Mucosa of descending colon (tissue), 3 donors: ENCODE measurements around the gene RGL3. TPM values are rescaled to one million over a fixed set of nuclear protein-coding genes. Genes with fewer than 3 reads are reported as not detected.

Source experiments
- ATAC-seq: fragments of 200-7000 bp; cut with Tn5 transposase; one replicate; pipeline ENCODE4 v1.9.1; 2020; ENCODE audit warnings: mild to moderate bottlenecking, moderate library complexity
- DNase-seq, 3 donors: peaks; one replicate each; pipeline ENCODE4 v3.0.0-alpha.2; 2020
- H3K36me3 ChIP-seq: fragments of 200-600 bp; one replicate; pipeline ENCODE4 v1.8.0; 2021; ENCODE audit warnings: low read depth, mild to moderate bottlenecking
- H3K4me1 ChIP-seq: fragments of 200-600 bp; one replicate; pipeline ENCODE4 v1.8.0; 2021; ENCODE audit warnings: low read depth, mild to moderate bottlenecking
- H3K4me3 ChIP-seq: fragments of 200-600 bp; one replicate; pipeline ENCODE4 v1.8.0; 2021; ENCODE audit warnings: mild to moderate bottlenecking
- H3K9me3 ChIP-seq: fragments of 200-600 bp; one replicate; pipeline ENCODE4 v1.8.0; 2021; ENCODE audit warnings: mild to moderate bottlenecking
- CTCF ChIP-seq: fragments of 200-600 bp; IDR thresholded peaks from one replicate; pipeline ENCODE4 v1.8.0; 2022; ENCODE audit warnings: antibody characterized with exemption, mild to moderate bottlenecking
- intact Hi-C, 2 donors: fragments of 100-400 bp; cut with DNase I in 1 of 2; cut with micrococcal nuclease in 1 of 2; formaldehyde crosslinking; loops; one replicate each; pipeline versions ENCODE4 v1.11.0 to v1.11.1; 2022; cut with DNase I, micrococcal nuclease
- total RNA-seq, 3 donors: library from RNA; stranded (reverse); fragmentation: NEBNext Ultra II Directional in 2 of 3; extraction: Animal tissue kit (Norgen Biotek cat#: 25700) in 2 of 3; gene quantifications; one replicate each; pipeline versions ENCODE4 v1.2.1 to v1.2.4, GENCODE V29; 2021 to 2023
- donor health status: DM: no; HTN: no; CAD: no; lungs with moderate emphysema.
- donor health status: DM: no; HTN: no; CAD: no.
- donor health status: DM: no; HTN: yes; CAD: no.

Gene RGL3
- total RNA-seq, 3 donors from 2014 or later = 10.7 to 15.1 (median 11.0) TPM

- H3K4me3 ChIP-seq = no peak overlapping the region
- DNase-seq (peak in 2 of 3 donors; percentile 62), ATAC-seq (no peak)
- intact Hi-C loops = no loop called here
- peak; percentile 39 for TF ChIP-seq CTCF
- peaks cover 45% of the 10 kb centered on the region for H3K4me1 ChIP-seq
- H3K36me3 ChIP-seq = no peaks in the 10 kb centered on the region
- no peaks in the 10 kb centered on the region for H3K9me3 ChIP-seq
Measured at GRCh38 chr19:11378319-11379189, 40.6 kb downstream of the RGL3 start.

GRCh38 chr19:11377756-11378155, 41.4 kb downstream of the RGL3 start:
- H3K4me1 ChIP-seq = peaks cover 38% of the 10 kb centered on the region
- no peaks in the 10 kb centered on the region for H3K36me3 ChIP-seq
- ATAC-seq (no peak), DNase-seq (no peak)
- H3K9me3 ChIP-seq = no peaks in the 10 kb centered on the region
- no peak overlapping the region for H3K4me3 ChIP-seq
- intact Hi-C loops = no loop called here
- no peak for TF ChIP-seq CTCF

- H3K4me1 ChIP-seq = peaks cover 36% of the 10 kb centered on the region
- ATAC-seq = no peak
- no peaks in the 10 kb centered on the region for H3K9me3 ChIP-seq
- no peaks in the 10 kb centered on the region for H3K36me3 ChIP-seq
- intact Hi-C loops = no loop called here
- no peak for DNase-seq
- TF ChIP-seq CTCF = no peak
- H3K4me3 ChIP-seq = no peak overlapping the region
Measured at GRCh38 chr19:11377237-11377636, 41.9 kb downstream of the RGL3 start.

GRCh38 chr19:11375143-11375948, 43.8 kb downstream of the RGL3 start:
- no peak for TF ChIP-seq CTCF
- no peaks in the 10 kb centered on the region for H3K36me3 ChIP-seq
- H3K4me1 ChIP-seq = peaks cover 23% of the 10 kb centered on the region
- ATAC-seq (peak; percentile 43), DNase-seq (peak; percentile 73 to 90 (median 75))
- H3K9me3 ChIP-seq = no peaks in the 10 kb centered on the region
- intact Hi-C loops = no loop called here
- H3K4me3 ChIP-seq = peak overlapping the region; percentile 39

GRCh38 chr19:11374433-11375142, 44.5 kb downstream of the RGL3 start, which contains the start of gene SWSAP1:
TSS of gene SWSAP1 (plus strand) at chr19:11374666. CDS start at chr19:11374681, 15 bp downstream.
- Histone ChIP-seq H3K4me1 (peaks cover 19% of the 10 kb centered on the region), H3K4me3 (peak within 1 kb of the TSS; percentile 39), H3K36me3 (no peaks in the 10 kb centered on the region), H3K9me3 (no peaks in the 10 kb centered on the region)
- ATAC-seq (peak; percentile 93), DNase-seq (peak; percentile 98 to 99 (median 99))
- no peak for TF ChIP-seq CTCF
- intact Hi-C loops = no loop called here
